IPS-18a (cell line): ENCODE measurements around the gene GRIN3B.
A peak's percentile ranks its signal among the peaks of the same experiment; 100 is the strongest.

ENCODE experiments used
- H3K27ac ChIP-seq: one replicate; pipeline ENCODE4 v1.5.1; 2013; ENCODE audit warnings: low read length
- H3K27me3 ChIP-seq: one replicate; pipeline ENCODE4 v1.6.1; 2013; ENCODE audit warnings: mild to moderate bottlenecking, low read length; ENCODE audit not compliant: control insufficient read depth, insufficient read depth
- H3K36me3 ChIP-seq: one replicate; pipeline ENCODE4 v1.6.1; 2013; ENCODE audit warnings: low read depth, low read length; ENCODE audit not compliant: control insufficient read depth
- H3K4me1 ChIP-seq: one replicate; pipeline ENCODE4 v1.6.1; 2013; ENCODE audit warnings: low read depth, low read length; ENCODE audit not compliant: control insufficient read depth
- H3K4me3 ChIP-seq: one replicate; pipeline ENCODE4 v1.5.1; 2013; ENCODE audit warnings: low read length
- H3K9ac ChIP-seq: one replicate; pipeline ENCODE4 v1.6.1; 2013; ENCODE audit warnings: mild to moderate bottlenecking, low read length, moderate library complexity
- H3K9me3 ChIP-seq: one replicate; pipeline ENCODE4 v1.6.1; 2013; ENCODE audit warnings: low read depth, low read length; ENCODE audit not compliant: control insufficient read depth

GRIN3B gene

DNA sequence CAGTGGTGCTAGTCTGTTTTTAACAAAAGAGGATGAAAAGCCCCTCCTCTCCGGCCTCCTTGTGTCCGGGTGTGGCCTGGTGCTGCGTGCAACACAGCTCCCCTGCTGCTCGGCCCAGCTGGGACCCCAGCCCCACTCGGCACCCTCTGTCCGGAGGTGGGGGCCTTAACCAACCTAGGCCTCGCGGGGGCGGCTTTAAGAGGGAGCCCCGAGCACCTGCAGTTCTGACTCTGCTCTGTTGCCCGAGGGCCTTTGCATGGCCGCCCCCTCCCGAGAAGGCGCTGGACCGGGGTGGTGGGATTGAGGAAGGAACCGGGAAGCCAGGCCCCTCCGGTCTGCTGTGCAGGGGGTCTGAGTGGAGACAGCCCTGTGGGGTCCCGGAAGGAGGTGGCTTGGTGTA lies 5.7 kb upstream of the GRIN3B start:
- Histone ChIP-seq H3K9ac (no peak overlapping the region), H3K27me3 (peaks cover 41% of the 10 kb centered on the region), H3K4me3 (no peak overlapping the region), H3K9me3 (no peaks in the 10 kb centered on the region), H3K36me3 (peaks cover 2% of the 10 kb centered on the region), H3K4me1 (no peaks in the 10 kb centered on the region), H3K27ac (no peak overlapping the region)

DNA sequence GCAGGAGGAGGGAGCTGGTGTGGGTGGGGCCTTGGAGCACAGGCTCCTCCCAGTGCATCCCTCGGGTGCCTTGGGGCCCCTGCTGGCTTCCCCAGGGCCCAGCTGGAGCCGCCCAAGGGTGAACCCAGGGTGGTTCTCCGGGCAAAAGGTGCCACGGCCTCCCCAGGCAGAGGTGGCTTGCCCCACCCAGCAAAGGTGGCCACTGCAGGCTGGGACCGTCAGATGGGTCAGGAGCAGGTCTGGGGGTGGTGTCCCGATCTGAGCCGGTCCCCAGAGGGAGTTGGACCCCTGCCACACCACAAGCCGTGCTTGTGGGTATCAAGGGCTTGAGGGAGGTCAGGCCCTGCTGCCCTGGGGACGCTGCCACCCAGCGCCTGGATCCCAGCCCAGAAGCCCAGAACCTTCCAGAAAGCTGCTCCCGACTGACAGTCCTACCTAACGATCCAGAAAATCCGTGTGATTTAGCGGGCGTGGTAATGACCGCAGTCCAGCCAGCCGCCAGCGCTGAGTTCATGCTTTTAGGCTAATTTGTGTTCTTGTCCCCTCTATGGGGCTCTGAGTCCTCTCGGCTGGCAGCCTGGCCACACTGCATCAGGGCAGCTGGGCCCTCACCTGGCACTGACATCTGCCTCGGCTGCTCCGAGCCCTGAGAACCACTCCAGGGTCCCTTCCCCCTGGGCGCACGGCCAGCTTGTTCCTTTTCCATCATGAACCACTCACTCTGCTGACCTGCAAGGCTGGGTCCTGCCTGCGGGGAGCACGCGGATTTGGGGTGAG lies 5.0 kb upstream of the GRIN3B start:
- Histone ChIP-seq H3K4me3 (no peak overlapping the region), H3K27me3 (peaks cover 42% of the 10 kb centered on the region), H3K4me1 (no peaks in the 10 kb centered on the region), H3K9me3 (no peaks in the 10 kb centered on the region), H3K36me3 (no peaks in the 10 kb centered on the region), H3K27ac (no peak overlapping the region), H3K9ac (no peak overlapping the region)

DNA sequence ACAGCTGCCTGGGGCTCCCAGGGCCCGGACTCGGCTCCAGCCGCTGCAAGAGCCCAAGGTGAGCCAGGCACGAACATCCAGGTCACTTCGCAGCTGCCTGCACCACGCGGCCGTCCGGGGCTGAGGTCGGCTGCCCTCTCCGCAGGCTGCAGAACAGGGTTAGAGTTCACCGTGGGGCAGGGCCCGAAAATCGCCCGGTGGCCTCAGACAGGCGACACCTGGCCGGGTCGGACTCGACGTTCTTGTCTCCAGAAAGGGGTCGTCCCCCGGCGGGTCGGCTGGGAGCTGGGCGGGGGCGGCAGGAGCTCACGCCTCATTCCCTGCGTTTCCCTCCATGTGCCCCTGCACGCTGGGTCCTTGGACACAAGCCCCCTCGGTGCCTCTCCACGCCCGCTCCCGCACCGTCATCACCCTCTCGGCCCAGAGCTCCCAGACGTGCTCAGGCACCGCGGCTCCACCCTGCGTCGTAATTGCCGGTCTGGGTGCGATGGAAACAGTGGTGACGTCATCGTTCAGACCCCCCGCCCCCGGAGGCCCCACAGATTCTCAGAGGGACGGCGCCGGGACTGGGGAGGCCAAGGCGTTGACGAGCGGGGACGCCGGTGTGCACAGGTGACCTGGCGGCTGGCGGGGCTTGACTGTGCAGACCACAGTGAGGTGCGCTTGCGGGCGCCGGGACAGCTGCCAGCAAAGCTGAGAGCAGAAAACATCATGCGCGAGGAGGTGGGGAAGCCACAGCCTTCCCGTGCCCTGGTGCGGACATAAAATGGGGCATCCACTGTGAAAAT lies 4.0 kb upstream of the GRIN3B start:
- Histone ChIP-seq H3K27me3 (peaks cover 49% of the 10 kb centered on the region), H3K9me3 (no peaks in the 10 kb centered on the region), H3K27ac (no peak overlapping the region), H3K9ac (no peak overlapping the region), H3K36me3 (no peaks in the 10 kb centered on the region), H3K4me3 (peak overlapping the region; percentile 33), H3K4me1 (no peaks in the 10 kb centered on the region)

DNA sequence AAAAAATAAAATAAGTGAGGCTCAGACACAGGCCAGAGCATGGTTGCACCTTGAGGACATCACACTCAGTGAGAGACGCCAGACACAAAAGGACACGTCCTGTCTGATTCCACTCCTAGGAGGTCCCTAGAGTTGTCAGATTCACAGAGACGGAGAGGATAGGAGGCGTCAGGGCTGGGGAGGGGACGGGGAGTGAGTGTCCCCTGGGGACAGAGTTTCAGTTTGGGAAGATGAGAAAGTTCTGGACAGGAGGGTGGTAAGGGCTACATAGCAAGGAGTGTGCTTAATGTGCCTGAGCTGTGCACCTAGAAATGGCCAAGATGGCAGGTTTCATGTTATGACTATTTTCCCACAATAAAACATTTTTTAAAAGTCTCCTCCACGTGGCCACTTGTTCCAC lies 2.2 kb upstream of the GRIN3B start:
- no peak overlapping the region for H3K4me3 ChIP-seq
- H3K36me3 ChIP-seq, result no peaks in the 10 kb centered on the region
- H3K9ac ChIP-seq, result no peak overlapping the region
- H3K4me1 ChIP-seq, result no peaks in the 10 kb centered on the region
- no peaks in the 10 kb centered on the region for H3K9me3 ChIP-seq
- peaks cover 54% of the 10 kb centered on the region for H3K27me3 ChIP-seq
- H3K27ac ChIP-seq, result no peak overlapping the region

DNA sequence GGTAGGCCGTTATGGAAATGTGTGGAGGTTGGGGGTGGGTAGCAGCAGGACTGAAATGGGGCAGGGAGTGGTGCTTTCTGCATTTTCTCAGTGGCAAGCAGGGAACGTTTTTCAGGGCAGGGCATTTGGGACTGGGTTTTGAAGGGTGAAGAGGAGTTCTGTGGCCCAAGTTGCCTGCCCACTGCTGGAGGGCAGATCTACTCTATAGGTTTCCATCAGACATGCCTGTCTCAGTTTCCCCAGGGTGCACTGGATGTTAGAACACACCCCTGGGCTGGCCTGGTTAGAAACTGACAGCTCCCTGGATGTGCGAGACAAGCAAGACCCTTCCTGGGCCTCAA lies 870 bp upstream of the GRIN3B start:
- peaks cover 54% of the 10 kb centered on the region for H3K27me3 ChIP-seq
- no peaks in the 10 kb centered on the region for H3K36me3 ChIP-seq
- H3K27ac ChIP-seq, result no peak overlapping the region
- H3K9ac ChIP-seq, result no peak overlapping the region
- no peak overlapping the region for H3K4me3 ChIP-seq
- H3K4me1 ChIP-seq, result no peaks in the 10 kb centered on the region
- H3K9me3 ChIP-seq, result no peaks in the 10 kb centered on the region

DNA sequence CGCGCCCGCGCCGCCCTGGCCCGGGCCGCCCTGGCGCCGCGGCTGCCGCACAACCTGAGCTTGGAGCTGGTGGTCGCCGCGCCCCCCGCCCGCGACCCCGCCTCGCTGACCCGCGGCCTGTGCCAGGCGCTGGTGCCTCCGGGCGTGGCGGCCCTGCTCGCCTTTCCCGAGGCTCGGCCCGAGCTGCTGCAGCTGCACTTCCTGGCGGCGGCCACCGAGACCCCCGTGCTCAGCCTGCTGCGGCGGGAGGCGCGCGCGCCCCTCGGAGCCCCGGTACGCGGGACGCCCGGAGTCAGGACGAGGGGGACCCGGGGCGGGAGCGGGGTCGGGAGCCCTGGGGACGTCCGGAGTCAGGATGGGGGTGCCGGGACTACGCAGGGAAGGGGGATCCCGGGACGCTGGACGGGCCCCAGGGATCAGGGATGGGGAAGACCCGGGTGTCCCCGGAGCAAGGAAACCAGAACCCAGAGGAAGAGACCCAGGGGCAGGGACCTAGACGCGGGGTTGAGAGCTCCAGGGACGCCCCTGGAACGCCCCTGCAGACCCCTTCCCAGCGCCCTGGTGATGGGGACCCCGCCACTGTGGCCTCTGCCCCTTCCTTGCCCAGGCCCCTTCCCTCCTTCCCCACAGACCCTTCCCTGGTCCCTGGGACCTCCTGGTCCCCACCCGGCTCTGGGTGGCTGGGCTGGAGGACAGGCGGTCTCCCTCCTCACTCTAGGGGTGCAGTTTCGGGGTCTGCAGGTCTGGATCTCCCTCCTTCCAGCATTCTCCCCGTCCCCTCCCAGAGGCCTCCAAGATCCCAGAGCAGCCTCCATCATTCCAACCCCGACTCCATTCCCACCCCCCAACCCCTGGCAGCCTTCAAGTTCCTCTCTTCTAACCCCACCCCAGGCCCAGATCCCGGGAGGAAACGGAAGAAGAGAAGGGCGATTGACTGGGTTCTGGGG lies 645 bp downstream of the GRIN3B start:
- Histone ChIP-seq H3K36me3 (no peaks in the 10 kb centered on the region), H3K4me3 (peak overlapping the region; percentile 17), H3K9me3 (no peaks in the 10 kb centered on the region), H3K27me3 (peaks cover 49% of the 10 kb centered on the region), H3K4me1 (no peaks in the 10 kb centered on the region), H3K27ac (no peak overlapping the region), H3K9ac (no peak overlapping the region)

DNA sequence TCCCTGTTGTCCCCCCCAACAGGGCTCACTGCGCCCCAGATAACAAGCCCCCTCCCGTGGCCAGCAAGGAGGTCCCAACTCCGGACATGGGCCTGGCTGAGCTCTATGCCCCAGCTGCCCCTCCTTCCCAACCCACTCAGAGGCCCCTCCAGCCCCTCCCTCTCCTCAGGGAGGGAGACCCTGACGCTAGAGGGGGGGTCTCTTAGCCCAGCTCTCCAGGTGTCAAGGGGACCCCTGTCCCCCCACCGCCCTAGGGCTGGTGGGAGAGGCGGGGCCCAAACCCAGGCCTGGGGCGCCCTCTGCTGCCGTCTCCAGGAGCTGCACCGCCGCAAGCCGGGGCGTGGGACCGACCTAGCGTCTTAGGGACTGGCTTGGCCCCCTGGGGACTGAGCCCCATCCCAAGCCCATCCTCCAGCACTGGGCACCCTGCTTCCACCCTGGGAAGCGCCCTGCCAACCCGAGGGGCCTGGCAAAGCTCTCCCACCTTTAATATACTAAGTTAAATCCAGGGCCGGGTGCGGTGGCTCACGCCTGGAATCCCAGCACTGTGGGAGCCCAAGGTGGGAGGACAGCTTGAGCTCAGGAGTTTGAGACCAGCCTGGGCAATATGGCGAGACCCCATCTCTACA lies 1.4 kb downstream of the GRIN3B start:
- H3K27me3 ChIP-seq, result peaks cover 41% of the 10 kb centered on the region

DNA sequence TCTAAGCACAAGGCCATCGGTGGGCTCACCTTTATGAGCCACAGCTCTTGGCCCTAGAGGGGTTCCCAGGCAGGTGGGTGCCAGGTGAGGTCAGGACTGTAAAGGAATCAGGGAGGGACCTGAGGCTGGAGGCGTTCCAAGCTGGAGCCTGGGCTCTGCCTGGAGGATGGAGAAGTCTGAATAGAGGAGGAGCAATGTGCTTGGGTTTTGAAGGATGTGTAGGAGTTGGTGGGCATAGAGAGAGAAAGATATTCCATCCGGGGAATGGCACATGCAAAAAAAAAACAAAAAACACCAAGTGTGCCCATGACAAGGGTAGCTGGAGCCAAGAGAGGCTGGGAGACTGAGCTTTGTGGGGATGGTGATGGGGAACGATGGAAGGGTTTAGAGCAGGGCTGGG lies 2.4 kb downstream of the GRIN3B start:
- Histone ChIP-seq H3K36me3 (no peaks in the 10 kb centered on the region), H3K9me3 (no peaks in the 10 kb centered on the region), H3K9ac (no peak overlapping the region), H3K4me1 (no peaks in the 10 kb centered on the region), H3K27ac (no peak overlapping the region), H3K27me3 (peaks cover 32% of the 10 kb centered on the region), H3K4me3 (no peak overlapping the region)

More for the DNA sequence above, 1.4 kb downstream of the GRIN3B start:
- H3K36me3 ChIP-seq, result no peaks in the 10 kb centered on the region
- no peaks in the 10 kb centered on the region for H3K9me3 ChIP-seq
- H3K27ac ChIP-seq, result no peak overlapping the region
- H3K9ac ChIP-seq, result no peak overlapping the region
- H3K4me1 ChIP-seq, result no peaks in the 10 kb centered on the region
- H3K4me3 ChIP-seq, result no peak overlapping the region

DNA sequence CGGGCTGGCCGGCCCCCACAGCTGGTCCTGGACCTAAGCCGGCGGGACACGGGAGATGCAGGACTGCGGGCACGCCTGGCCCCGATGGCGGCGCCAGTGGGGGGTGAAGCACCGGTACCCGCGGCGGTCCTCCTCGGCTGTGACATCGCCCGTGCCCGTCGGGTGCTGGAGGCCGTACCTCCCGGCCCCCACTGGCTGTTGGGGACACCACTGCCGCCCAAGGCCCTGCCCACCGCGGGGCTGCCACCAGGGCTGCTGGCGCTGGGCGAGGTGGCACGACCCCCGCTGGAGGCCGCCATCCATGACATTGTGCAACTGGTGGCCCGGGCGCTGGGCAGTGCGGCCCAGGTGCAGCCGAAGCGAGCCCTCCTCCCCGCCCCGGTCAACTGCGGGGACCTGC lies 3.1 kb downstream of the GRIN3B start:
- Histone ChIP-seq H3K4me3 (no peak overlapping the region), H3K27ac (no peak overlapping the region), H3K36me3 (no peaks in the 10 kb centered on the region), H3K9me3 (no peaks in the 10 kb centered on the region), H3K27me3 (peaks cover 25% of the 10 kb centered on the region), H3K9ac (no peak overlapping the region), H3K4me1 (no peaks in the 10 kb centered on the region)

DNA sequence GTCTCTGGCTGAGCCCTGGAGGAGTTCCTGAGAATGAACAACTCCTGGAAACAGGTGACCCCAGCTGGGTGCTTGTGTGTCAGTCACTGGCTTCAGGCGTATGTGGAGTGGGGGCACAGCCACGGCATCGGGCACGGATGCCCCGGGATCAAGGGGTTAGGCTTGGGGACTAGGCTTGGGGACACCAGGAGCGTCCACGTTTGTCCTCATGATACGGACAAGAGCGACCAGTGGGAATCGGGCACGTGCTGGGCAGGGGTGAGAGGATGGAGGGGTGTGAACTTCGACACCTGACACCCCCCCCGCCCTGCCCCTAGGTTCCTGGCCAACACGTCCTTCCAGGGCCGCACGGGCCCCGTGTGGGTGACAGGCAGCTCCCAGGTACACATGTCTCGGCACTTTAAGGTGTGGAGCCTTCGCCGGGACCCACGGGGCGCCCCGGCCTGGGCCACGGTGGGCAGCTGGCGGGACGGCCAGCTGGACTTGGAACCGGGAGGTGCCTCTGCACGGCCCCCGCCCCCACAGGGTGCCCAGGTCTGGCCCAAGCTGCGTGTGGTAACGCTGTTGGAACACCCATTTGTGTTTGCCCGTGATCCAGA lies 4.1 kb downstream of the GRIN3B start:
- H3K27ac ChIP-seq, result no peak overlapping the region
- H3K4me3 ChIP-seq, result no peak overlapping the region
- no peaks in the 10 kb centered on the region for H3K36me3 ChIP-seq
- H3K4me1 ChIP-seq, result no peaks in the 10 kb centered on the region
- no peak overlapping the region for H3K9ac ChIP-seq
- no peaks in the 10 kb centered on the region for H3K9me3 ChIP-seq
- H3K27me3 ChIP-seq, result peaks cover 15% of the 10 kb centered on the region
